Neural cell (in vitro differentiated cells): ENCODE results near the gene LSMEM2.

Experiments
- CTCF ChIP-seq: fragments of 450-650 bp; IDR thresholded peaks from 2 replicates; pipeline ENCODE4 v1.5.1; 2014; ENCODE audit warnings: antibody characterized with exemption, mild to moderate bottlenecking, moderate library complexity; ENCODE audit not compliant: poor library complexity, severe bottlenecking
- EP300 ChIP-seq: fragments of 450-650 bp; conservative IDR thresholded peaks from 2 replicates; pipeline ENCODE4 v1.6.1; 2014; ENCODE audit warnings: antibody characterized with exemption, mild to moderate bottlenecking, moderate library complexity; ENCODE audit not compliant: poor library complexity, severe bottlenecking
- EZH2 ChIP-seq: fragments of 200-600, 300-800 bp; shearing (Covaris generic), sonication (generic); IDR thresholded peaks from 2 replicates; pipeline ENCODE4 v1.6.1; 2014; ENCODE audit warnings: antibody characterized with exemption, low read length, borderline replicate concordance, mild to moderate bottlenecking; ENCODE audit not compliant: insufficient read depth, poor library complexity, severe bottlenecking
- MXI1 ChIP-seq: fragments of 450-650 bp; conservative IDR thresholded peaks from 2 replicates; pipeline ENCODE4 v1.6.1; 2014; ENCODE audit warnings: antibody characterized with exemption, mild to moderate bottlenecking; ENCODE audit not compliant: poor library complexity, severe bottlenecking
- POLR2AphosphoS5 ChIP-seq: IDR thresholded peaks from 2 replicates; pipeline ENCODE4 v1.6.1; 2012
- RAD21 ChIP-seq: fragments of 450-650 bp; conservative IDR thresholded peaks from 2 replicates; pipeline ENCODE4 v1.6.1; 2014; ENCODE audit warnings: antibody characterized with exemption, mild to moderate bottlenecking, moderate library complexity
- REST ChIP-seq: IDR thresholded peaks from 2 replicates; pipeline ENCODE4 v1.6.1; 2012; ENCODE audit warnings: borderline replicate concordance
- SMC3 ChIP-seq: fragments of 450-650 bp; conservative IDR thresholded peaks from 2 replicates; pipeline ENCODE4 v1.6.1; 2014; ENCODE audit warnings: antibody characterized with exemption, mild to moderate bottlenecking, moderate library complexity; ENCODE audit not compliant: poor library complexity
- TAF1 ChIP-seq: IDR thresholded peaks from 2 replicates; pipeline ENCODE4 v1.6.1; 2012; ENCODE audit warnings: low read depth

GRCh38 chr3:50286322-50287227, 7.7 kb downstream of the LSMEM2 start:
- TF ChIP-seq EZH2 (no peak), CTCF (no peak), POLR2AphosphoS5 (no peak), TAF1 (no peak), MXI1 (no peak), EP300 (no peak), REST (no peak), RAD21 (no peak), SMC3 (no peak)
